Keratinocyte (primary cell): ENCODE data around the gene KCTD17. TPM values are rescaled to one million over a fixed set of nuclear protein-coding genes. Genes with fewer than 3 reads are reported as not detected.

ENCODE experiments used
- DNase-seq: peaks from one replicate; pipeline ENCODE4 v3.0.0-alpha.2; 2011; ENCODE audit warnings: low read depth, missing footprints, low spot score
- FAIRE-seq: peaks from 2 replicates; lab custom pipeline; 2011; peaks lifted over from hg19 to GRCh38; lab: Jason Lieb, UNC
- H2AFZ ChIP-seq: 2 replicates; pipeline ENCODE4 v1.6.0; 2012; ENCODE audit warnings: low read length, control low read depth, inconsistent platforms; ENCODE audit not compliant: control insufficient read depth
- H3K27ac ChIP-seq: 2 replicates; pipeline ENCODE4 v1.5.1; 2011; ENCODE audit warnings: low read length; ENCODE audit not compliant: control insufficient read depth, insufficient read depth
- H3K27me3 ChIP-seq: 3 replicates; pipeline ENCODE4 v1.6.0; 2011; ENCODE audit warnings: low read length; ENCODE audit not compliant: control insufficient read depth, insufficient read depth; ENCODE audit errors: extremely low read depth
- H3K36me3 ChIP-seq, 2 experiments: 2 replicates in 1 of 2; 3 replicates in 1 of 2; pipeline ENCODE4 v1.5.1; 2011; ENCODE audit warnings: low read length in 2 of 2, mild to moderate bottlenecking in 1 of 2; ENCODE audit not compliant: control insufficient read depth in 2 of 2, insufficient read depth in 2 of 2; ENCODE audit errors: extremely low read depth in 1 of 2
- H3K4me1 ChIP-seq: 3 replicates; pipeline ENCODE4 v1.5.1; 2011; ENCODE audit warnings: low read length; ENCODE audit not compliant: control insufficient read depth, insufficient read depth; ENCODE audit errors: extremely low read depth
- H3K4me2 ChIP-seq: 3 replicates; pipeline ENCODE4 v1.6.0; 2011; ENCODE audit warnings: low read depth, low read length; ENCODE audit not compliant: control insufficient read depth, insufficient read depth; ENCODE audit errors: extremely low read depth
- H3K4me3 ChIP-seq, 3 experiments: fragments of 200-600 bp in 1 of 3; sonication (generic) in 1 of 3; 2 replicates in 2 of 3; 3 replicates in 1 of 3; pipeline ENCODE4 v1.5.1; 2011 to 2016; ENCODE audit warnings: low read length in 3 of 3, mild to moderate bottlenecking in 3 of 3, control low read depth in 2 of 3, inconsistent platforms in 1 of 3, low read depth in 1 of 3, mixed read lengths in 1 of 3, mixed run types in 1 of 3, moderate library complexity in 1 of 3; ENCODE audit not compliant: control insufficient read depth in 2 of 3, insufficient read depth in 2 of 3; ENCODE audit errors: extremely low read depth in 1 of 3
- H3K79me2 ChIP-seq: 2 replicates; pipeline ENCODE4 v1.6.0; 2012; ENCODE audit warnings: low read length; ENCODE audit not compliant: control insufficient read depth, insufficient read depth
- H3K9ac ChIP-seq: 3 replicates; pipeline ENCODE4 v1.6.0; 2011; ENCODE audit warnings: low read length; ENCODE audit not compliant: control insufficient read depth, insufficient read depth; ENCODE audit errors: extremely low read depth
- H3K9me1 ChIP-seq: 3 replicates; pipeline ENCODE4 v1.6.0; 2011; ENCODE audit warnings: low read length; ENCODE audit not compliant: control insufficient read depth, insufficient read depth; ENCODE audit errors: extremely low read depth
- H3K9me3 ChIP-seq: 2 replicates; pipeline ENCODE4 v1.5.1; 2012; ENCODE audit warnings: low read depth, low read length; ENCODE audit not compliant: control insufficient read depth
- H4K20me1 ChIP-seq: 3 replicates; pipeline ENCODE4 v1.6.0; 2011; ENCODE audit warnings: low read length; ENCODE audit not compliant: control insufficient read depth, insufficient read depth; ENCODE audit errors: extremely low read depth
- EZH2 ChIP-seq: IDR thresholded peaks from one replicate; pipeline ENCODE4 v1.6.1; 2012; ENCODE audit warnings: inconsistent platforms, mild to moderate bottlenecking, low read length, moderate library complexity
- dilution Hi-C: fragments of 300-500 bp; cut with MboI; formaldehyde crosslinking; loops from one replicate; pipeline ENCODE4 v1.7.0; 2020; ENCODE audit warnings: low sequenced_read_pairs; ENCODE audit not compliant: extremely low pct_ligation_motif_present
- polyA plus RNA-seq, 5 experiments: library from polyadenylated mRNA; depleted of rRNA in 3 of 5; stranded (reverse) in 3 of 5; stranded (forward) in 1 of 5; unstranded in 1 of 5; fragments of >200 nt; gene quantifications; 1 replicate in 1 of 5; 2 replicates in 3 of 5; 3 replicates in 1 of 5; pipeline versions ENCODE4 v1.2.1 to v1.2.3, GENCODE V29; 2011 to 2012; ENCODE audit warnings: missing spikeins in 2 of 5, low read depth in 1 of 5, low replicate concordance in 1 of 5
- TF ChIP-seq, protein P1 (sequence below), 3 experiments: IDR thresholded peaks in 1 of 3; conservative IDR thresholded peaks in 1 of 3; optimal IDR thresholded peaks in 1 of 3; 2 replicates in 2 of 3; 3 replicates in 1 of 3; pipeline versions ENCODE3 to v1.5.1; 2011; ENCODE audit warnings: low read length in 3 of 3, mild to moderate bottlenecking in 3 of 3, moderate library complexity in 2 of 3, control low read depth in 1 of 3, inconsistent platforms in 1 of 3; ENCODE audit not compliant: insufficient read depth in 2 of 3; ENCODE audit errors: extremely low read depth in 1 of 3

Gene KCTD17
- polyA plus RNA-seq, 1 donor (not counting 4 experiments of a cell fraction or from before 2014, with no cell fraction given) = 16.3 TPM

DNA sequence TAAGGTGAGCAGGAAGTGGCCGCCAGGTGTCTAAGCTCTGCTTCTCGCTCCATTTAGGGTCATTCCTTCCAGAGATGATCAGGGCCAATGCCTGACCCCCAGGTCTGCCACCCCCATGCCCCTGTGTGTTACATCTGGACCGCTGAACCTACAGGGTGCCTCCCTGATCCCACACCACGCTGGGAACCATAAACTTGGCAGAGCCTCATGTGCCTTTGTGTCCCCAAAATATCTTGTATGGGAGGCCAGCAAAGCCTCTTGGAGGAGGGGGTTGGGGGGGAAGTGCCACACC is 36.0 kb upstream of the KCTD17 start:
- no peak overlapping the region for H3K4me3 ChIP-seq
- dilution Hi-C loops = no loop called here
- peaks cover 0 to 3% of the 10 kb centered on the region in 2 experiments for H3K36me3 ChIP-seq
- H3K79me2 ChIP-seq = peaks cover 4% of the 10 kb centered on the region
- H2AFZ ChIP-seq = no peak overlapping the region
- H3K27ac ChIP-seq = no peak overlapping the region
- no peaks in the 10 kb centered on the region for H4K20me1 ChIP-seq
- no peaks in the 10 kb centered on the region for H3K27me3 ChIP-seq
- peaks cover 7% of the 10 kb centered on the region for H3K4me1 ChIP-seq
- TF ChIP-seq EZH2 = no peak
- TF ChIP-seq, protein P1, sequence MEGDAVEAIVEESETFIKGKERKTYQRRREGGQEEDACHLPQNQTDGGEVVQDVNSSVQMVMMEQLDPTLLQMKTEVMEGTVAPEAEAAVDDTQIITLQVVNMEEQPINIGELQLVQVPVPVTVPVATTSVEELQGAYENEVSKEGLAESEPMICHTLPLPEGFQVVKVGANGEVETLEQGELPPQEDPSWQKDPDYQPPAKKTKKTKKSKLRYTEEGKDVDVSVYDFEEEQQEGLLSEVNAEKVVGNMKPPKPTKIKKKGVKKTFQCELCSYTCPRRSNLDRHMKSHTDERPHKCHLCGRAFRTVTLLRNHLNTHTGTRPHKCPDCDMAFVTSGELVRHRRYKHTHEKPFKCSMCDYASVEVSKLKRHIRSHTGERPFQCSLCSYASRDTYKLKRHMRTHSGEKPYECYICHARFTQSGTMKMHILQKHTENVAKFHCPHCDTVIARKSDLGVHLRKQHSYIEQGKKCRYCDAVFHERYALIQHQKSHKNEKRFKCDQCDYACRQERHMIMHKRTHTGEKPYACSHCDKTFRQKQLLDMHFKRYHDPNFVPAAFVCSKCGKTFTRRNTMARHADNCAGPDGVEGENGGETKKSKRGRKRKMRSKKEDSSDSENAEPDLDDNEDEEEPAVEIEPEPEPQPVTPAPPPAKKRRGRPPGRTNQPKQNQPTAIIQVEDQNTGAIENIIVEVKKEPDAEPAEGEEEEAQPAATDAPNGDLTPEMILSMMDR (optimal IDR thresholded peaks at IDR 0.05 in 1 of 3, IDR thresholded peaks at IDR 0.05 in 1 of 3, conservative IDR thresholded peaks at IDR 0.05 in 1 of 3; ENCODE audit: extremely low read depth in 1 of 3, insufficient read depth in 2 of 3, low read length in 3 of 3) = no peak
- no peak overlapping the region for H3K9ac ChIP-seq
- no peaks in the 10 kb centered on the region for H3K9me1 ChIP-seq
- H3K9me3 ChIP-seq = no peaks in the 10 kb centered on the region
- FAIRE-seq (no peak), DNase-seq (no peak)
- H3K4me2 ChIP-seq = no peak overlapping the region

DNA sequence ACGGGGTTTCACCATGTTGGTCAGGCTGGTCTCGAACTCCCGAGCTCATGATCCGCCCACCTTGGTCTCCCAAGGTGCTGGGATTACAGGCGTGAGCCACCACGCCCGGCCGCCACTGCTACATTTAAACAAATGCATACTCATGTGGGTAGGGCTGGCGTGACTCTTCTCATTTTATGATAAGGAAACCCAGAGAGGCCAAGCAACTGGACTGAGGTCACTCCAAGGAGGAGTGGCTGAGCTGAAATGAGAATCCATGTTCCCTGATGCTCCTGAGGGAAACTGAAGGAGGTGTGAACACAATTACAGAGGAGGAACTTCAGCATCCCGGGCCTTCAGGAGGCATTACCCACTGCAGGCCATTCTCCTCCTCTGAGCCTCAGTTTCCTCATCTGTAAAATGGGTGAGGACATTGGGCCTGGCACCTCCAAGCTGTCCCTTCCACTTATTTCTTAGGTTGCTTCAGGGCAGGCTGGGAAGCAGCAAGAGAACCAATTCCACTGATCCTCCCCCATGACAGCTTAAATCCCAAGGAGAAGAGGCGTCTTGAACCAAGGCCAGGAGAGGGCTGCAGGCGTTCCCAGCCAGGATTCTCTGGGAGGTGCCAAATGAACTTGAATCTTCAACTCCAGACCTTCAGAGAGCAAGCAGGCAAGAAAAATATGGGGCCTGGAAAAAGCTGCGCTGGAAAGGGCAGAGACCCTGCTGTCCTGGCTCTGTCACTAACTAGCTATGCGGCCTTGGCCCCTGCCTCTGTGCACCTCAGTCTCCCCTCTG is 35.2 kb upstream of the KCTD17 start:
- Histone ChIP-seq H3K4me3 (no peak overlapping the region), H4K20me1 (no peaks in the 10 kb centered on the region), H3K4me2 (no peak overlapping the region), H3K9me1 (no peaks in the 10 kb centered on the region), H2AFZ (no peak overlapping the region), H3K4me1 (peaks cover 8% of the 10 kb centered on the region), H3K79me2 (peaks cover 7% of the 10 kb centered on the region), H3K9ac (no peak overlapping the region), H3K27ac (no peak overlapping the region), H3K36me3 (peaks cover 0 to 3% of the 10 kb centered on the region in 2 experiments), H3K9me3 (no peaks in the 10 kb centered on the region), H3K27me3 (no peaks in the 10 kb centered on the region)
- DNase-seq = no peak
- dilution Hi-C loops = no loop called here
- TF ChIP-seq, protein P1 (optimal IDR thresholded peaks at IDR 0.05 in 1 of 3, IDR thresholded peaks at IDR 0.05 in 1 of 3, conservative IDR thresholded peaks at IDR 0.05 in 1 of 3; ENCODE audit: extremely low read depth in 1 of 3, insufficient read depth in 2 of 3, low read length in 3 of 3) = no peak
- no peak for TF ChIP-seq EZH2
- FAIRE-seq = no peak
